NOMO-1 treated with dmso at 0.1 percent for 144 hours (cell line): Measurements from ENCODE around the gene ABCC6.
"Not testable (repeated sequence)": the region's sequence is repeated elsewhere in the genome, so short reads cannot be mapped to it uniquely, and the experiment has no call there.

ENCODE experiments used
- DNase-seq: peaks from one replicate; lab custom pipeline; 2025; ENCODE audit not compliant: unreplicated experiment; lab: John Stamatoyannopoulos, UW

ABCC6 gene

DNA sequence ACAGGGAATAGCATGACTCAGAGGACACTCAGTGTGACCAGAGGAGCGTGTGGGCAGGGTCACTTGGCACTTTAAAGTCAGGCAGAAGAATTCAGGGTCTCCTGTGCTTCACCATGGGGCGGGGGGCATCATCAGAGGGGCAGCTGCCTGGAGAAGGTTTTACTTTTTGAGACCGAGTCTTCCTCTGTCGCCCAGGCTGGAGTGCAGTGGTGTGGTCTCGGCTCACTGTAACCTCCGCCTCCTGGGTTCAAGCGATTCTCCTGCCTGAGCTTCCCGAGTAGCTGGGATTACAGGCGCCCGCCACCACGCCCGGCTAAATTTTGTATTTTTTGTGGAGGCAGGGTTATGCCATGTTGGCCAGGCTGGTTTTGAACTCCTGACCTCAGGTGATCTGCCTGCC lies 32.3 kb downstream of the ABCC6 start:
- DNase-seq = not testable (repeated sequence)

DNA sequence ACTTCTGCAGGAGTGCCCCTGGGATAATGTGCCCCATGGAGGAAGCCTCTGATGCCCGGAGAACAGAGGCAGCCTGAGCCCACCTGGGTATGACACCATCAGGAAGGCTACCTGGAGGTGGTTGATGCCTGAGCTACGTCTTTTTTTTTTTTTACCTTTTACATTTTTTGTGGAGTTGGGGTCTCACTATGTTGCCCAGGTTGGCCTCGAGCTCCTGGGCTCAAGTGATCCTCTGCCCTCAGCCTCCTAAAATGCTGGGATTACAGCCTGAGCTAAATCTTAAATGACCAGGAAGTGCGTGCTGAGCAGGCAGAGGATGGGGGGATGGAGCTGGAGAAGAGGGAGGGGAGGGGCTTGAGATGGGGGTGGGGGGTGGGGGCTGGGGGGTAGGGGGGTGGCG lies 32.7 kb downstream of the ABCC6 start:
- DNase-seq = no peak

DNA sequence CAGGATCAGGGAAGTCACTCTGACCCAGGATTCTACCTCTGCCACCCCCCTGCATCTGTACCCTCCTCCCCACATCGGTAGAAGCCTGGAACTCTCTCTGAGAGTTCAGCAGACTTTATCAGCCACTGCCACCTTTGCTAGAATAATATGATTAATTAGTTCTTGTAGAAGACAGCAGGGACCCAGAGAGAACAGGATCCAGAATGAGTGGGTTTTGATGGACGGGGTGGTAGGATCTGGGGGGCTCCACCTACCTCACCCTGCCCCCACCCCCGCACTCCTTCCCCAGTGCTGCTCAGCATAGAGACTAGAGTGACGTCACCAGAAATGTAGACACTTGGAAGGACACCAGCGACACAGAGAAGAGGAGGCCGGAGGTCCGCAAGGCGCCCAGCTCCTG lies 33.5 kb downstream of the ABCC6 start:
- DNase-seq = no peak

DNA sequence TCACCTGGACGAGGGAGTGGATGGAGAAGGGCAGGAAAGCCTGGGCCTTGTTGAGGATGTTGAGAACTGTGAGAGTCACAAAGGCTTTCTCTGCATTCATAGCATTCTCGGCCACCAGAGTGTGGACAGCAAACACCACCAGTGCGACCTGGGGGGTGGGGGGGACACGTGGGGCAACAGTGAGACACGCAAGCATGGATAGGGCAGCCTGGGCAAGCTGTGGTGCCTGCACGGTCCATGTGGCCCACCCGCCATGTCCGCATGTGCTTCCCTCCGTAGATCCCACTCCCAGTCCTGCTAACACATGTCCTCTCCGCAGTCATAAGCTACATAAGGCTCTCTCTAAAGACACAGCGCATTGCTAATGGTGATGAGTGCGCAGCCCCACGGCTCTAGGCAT lies 34.5 kb downstream of the ABCC6 start:
- DNase-seq = no peak

DNA sequence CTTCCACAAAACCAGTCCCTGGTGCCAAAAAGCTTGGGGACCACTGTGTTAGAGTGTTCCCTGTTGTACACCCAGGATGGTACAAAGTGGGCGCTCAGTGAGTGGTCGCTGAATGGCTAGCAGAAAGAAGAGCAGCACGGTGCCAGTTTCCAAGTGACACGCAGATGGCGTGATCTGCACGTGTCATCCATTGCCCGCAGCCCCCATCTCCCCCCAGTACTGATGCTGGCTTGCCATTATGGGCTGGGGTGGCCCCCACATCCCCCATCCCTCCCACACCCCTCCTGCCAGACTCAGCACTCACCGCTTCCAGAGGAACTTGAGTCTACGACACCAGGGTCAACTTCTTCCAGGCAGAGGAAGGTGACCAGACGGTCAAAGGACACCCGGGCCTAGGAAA lies 36.5 kb downstream of the ABCC6 start:
- no peak for DNase-seq

DNA sequence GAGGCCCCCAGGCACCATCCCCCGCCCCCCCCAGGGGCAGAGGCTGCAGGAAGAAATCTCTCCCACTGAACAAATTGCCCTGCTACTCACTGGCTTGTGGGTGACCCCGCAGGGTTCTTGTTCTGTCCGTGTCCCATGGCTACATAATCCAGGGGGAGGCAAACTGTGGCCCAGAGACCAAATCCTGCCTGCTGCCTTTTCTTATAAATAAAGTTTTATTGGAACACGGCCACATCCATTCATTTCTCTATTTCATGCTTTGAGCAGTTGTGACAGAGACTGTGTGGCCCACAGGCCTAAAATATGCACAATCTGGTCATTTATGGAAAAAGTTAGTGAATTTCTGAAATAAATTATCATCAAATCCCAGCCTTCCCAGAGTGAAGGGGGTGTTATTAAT lies 38.2 kb downstream of the ABCC6 start:
- no peak for DNase-seq

DNA sequence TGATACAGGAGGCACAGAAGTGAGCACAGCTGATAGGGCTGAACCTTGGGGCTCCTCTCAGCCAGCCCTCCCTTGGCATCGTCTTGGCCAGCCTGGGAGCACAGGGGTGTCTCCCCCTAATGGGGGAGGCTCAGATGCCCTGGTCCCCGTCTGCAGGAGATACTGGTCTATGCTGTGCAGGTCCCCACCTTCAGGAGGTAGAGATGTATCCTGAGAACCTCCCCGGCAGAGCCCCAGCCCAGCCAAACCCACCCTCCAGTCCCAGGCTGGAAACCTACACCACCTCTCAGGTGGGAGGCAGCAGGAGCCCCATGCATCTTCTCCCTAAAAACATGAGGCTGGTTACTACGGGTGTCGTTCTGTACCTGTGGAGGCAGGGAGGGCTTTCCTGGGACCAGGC lies 38.7 kb downstream of the ABCC6 start:
- no peak for DNase-seq

DNA sequence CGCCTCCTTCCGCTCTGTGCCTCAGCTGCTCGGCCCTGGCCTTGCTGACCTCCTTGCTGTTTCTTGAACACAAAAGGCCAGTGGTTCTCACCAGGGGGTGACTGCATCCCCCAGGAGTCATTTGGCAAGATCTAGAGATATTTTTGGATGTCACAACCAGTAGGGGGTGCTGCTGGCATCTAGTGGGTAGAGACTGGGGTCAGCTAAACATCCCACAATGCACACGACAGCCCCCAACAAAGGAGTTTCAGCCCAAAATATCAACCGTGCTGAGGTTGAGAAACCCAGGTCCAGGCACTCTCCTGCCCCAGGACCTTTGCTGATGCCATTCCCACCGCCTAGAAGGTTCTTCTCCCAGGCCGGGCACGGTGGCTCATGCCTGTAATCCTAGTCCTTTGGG lies 39.7 kb downstream of the ABCC6 start:
- DNase-seq = no peak

DNA sequence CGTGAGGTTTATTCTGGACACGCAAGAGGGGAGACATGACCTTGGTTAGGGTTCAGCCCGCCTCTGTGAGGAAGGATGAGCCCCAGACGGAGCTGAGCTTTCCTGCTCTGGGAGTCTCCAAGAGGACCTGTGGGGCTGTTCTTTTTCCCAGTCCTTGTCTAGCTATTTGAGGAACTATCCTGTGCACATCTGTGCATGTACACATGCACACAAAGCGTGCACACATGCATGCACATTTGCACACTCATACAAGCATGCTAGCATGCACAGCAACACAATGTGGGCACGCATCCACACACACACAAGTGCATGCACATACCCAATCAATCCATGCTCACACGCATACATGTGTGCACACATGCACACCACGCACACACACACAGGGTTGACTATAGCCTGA lies 40.4 kb downstream of the ABCC6 start:
- DNase-seq = no peak

DNA sequence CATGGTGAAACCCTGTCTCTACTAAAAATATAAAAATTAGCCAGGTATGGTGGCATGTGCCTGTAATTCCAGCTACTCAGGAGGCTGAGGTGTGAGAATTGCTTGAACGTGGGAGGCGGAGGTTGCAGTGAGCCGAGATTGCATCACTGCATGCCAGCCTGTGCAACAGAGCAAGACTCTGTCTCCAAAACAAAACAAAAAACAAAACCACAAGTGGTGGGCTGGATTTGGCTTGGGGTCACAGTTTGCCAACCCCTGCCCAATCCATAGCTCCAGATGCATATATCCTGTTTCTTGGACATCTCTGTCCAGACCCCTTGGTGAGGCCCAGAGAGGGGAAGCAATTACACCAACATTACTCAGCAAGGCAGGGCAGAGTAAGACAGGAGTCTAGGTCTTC lies 41.5 kb downstream of the ABCC6 start:
- not testable (repeated sequence) for DNase-seq

DNA sequence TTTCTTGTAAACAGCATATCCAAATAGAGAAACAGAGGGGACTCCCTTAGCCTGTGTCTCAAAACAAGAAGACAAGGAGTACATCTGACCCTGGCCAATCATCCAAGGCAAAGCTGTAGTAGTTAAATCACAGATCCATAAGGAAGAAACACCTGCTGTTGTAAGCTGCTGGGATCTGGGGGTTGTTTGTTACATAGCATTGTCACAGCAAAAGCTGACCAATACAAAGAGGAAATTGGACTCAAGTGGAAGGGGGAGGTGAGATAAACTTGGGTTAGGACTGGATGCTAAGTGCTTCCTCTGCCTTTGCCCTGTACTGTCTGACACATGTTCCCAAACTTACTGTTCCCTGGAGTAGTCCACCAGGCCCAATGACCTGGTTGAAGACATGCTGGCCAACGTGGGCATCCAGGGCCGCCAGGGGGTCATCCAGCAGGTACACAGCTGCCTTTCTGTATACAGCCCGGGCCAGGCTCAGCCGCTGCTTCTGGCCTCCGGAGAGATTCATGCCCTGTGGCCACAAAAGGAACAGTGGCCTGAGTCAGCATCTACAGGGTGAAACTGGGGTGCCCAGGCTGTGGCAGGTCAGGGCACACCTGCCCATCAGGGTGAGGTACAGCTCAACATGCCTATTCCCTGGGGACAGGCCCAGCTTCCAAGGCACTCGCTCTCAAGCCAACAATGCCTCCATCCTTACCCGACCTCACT lies 44.7 kb downstream of the ABCC6 start:
- no peak for DNase-seq

DNA sequence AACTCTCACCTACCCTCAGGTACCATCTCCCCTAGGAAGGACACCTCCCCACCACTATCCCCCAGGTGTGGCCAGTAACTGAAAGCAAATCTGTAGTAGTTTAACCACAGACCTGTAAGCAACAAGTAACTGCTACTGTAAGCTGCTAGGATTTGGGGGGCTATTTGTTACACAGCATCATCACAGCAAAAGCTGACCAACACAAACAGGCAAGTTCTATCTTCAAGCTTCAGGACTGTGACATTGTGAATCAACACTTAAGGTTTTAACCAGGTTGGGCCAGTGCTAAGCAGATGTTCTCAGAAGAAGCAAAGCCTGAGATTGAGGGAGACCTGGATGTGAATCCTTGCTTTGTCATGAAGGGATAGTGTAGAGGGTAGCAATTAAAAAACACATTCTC lies 47.0 kb downstream of the ABCC6 start:
- no peak for DNase-seq

DNA sequence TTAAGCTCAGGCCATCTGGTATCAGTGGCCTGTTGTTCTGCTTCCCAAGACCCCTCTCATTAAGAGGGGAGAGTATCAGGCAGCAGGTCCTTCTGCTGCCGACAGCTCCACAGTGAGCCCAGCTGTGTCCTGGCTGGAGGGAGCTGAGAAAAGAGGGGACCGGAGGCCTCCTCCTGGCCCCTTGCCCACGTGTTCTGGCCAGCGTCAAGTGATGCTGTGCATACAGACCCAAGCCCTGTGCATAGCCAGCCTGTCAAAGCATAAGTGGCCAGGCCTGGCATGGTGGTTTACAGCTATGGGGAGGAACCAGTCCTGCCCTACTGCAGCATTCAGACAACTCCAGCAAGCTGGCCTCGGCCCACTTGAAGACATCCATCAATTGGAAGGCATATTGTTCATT lies 48.0 kb downstream of the ABCC6 start:
- DNase-seq = no peak

DNA sequence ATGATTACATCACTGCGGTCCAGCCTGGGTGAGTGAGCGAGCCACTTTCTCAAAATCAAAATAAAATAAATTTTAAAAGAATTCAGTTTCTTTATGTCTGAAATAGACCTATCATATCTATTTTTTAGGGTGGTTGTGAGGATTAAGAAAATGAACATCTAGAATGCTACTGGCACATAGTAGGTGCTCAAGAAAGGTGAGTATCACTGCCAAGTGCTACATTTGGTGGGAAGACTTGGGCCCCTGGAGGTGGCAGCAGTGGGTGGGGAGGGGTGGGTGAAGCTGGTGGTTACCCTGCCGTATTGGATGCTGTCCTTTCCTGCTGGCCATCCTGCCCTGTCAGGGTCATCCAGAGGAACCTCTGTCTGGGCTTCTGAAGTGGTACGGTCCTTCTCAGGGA lies 50.3 kb downstream of the ABCC6 start:
- no peak for DNase-seq

DNA sequence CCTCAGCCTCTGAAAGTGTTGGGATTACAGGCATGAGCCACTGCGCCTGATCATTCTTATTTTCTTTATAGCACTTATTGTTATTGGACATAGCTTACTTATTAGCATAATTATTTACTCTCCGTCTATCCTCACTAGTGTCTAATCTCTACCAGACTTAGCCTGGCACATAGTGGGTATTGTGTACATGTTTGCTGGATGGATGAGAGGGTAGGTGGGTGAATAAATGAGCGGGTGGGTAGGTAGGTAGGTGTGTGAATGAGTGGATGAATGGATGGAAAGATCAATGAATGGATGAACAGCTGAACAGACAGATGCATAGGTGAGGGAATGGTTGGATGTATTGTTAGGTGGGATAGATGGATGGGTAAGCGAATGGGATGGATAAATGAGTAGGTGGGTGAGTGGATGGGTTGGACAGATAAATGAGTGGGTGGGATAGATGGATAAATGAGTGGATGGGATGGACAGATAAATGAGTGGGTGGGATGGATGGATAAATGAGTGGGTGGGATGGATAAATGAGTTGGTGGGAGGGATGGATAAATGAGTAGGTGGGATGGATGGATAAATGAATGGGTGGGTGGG lies 51.9 kb downstream of the ABCC6 start:
- no peak for DNase-seq

DNA sequence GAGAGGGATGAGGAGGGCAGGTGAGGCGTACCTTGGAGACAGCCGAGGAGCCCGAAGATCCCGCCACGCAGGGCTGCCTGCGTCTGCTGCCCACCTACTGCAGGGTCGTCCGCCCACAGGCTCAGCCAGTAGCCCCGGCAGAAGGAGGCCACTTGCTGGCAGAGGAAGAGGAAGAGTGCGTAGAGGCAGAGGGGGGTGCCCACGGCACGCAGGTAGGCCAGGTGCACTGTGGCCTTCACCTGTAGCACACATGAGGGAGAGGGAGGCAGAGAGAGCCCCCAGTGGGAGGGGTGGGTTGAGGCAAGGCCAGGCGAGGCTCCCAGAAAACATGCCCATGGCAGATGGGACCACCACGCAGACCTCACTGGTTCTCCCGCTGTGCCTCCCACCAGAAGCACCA lies 53.7 kb downstream of the ABCC6 start:
- DNase-seq = no peak

DNA sequence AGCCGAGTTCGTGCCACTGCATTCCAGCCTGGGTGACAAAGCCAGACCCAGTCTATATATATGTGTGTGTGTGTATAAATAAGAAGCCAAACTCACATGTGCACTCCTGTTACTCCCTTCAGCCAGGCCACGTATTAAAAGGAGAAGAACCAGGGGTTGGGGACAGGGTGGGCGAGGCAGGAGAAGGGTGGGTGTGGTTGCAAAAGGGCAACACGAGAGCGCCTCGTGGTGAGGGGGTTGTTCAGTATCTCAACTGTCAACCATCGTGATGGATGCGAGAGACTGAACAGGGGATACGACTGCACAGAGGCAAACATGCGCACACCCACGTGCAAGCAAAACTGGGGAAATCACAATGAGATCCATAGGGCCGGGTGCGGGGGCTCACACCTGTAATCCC lies 54.9 kb downstream of the ABCC6 start:
- no peak for DNase-seq

DNA sequence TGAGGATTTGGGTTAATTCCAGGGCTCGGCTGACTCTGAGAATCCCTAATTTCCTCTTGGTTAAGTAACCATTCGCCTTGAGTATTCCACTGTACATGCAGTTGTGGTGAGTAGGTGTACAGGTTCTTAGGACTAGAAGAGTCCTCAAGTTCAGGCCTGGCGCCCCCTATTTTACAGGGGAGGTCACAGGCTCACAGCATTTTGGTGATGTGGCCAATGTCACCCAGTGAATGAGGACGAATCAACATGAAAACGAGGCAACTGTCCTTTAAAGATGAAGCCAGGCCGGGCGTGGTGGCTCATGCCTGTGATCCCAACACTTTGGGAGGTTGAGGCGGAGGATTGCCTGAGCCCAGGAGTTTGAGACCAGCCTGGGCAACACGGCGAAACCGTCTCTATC lies 55.4 kb downstream of the ABCC6 start:
- DNase-seq = no peak

DNA sequence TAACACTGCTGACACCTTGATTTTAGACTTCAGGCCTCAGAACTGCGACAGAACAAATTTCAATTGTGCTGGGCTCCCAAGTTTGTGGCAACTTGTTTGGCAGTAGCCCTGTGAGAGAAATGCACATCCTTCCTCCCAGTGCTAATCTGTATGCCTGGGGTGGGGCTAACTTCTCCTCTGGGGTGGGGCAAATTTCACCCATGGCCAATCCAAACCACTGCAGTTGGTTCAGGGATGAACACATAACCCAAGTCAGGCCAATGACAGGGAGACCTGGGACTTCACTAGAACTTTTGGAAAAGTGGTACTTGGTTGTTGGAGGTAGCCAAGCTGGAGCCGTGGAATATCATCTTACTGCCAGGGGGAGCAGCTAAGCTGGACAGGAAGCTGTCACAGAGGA lies 56.3 kb downstream of the ABCC6 start:
- DNase-seq = no peak

DNA sequence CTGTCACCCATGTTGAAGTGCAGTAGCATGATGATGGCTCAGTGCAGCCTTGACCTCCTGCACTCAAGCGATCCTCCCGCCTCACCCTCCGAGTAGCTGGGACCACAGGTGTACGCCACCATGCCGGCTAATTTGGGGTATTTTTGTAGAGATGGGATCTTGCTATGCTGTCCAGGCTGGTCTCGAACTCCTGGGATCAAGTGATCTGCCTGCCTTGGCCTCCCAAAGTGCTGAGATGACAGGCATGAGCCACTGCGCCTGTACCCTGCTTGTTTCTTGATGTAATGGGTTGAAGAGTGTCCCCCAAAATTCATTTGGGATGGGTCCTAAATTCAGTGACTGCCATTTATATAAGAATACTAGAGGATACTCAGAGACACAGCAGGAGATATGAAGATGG lies 57.2 kb downstream of the ABCC6 start:
- no peak for DNase-seq

DNA sequence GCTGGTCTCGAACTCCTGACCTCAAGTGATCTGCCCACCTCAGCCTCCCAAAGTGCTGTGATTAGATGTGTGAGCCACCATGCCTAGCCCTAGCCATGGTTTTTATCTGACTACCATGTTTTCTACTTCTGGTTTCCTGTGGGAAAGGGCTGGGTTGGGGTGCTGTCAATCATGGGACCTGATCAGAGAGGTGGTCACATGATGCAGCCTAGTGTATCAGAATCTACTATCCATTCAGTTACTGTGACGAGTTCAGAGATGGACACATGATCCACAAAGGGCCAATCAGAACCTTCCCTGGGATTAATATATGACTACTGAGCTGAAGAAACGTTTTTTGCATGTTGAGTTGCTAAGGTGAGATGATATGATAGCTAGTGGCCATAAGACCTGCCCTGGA lies 59.1 kb downstream of the ABCC6 start:
- no peak for DNase-seq

DNA sequence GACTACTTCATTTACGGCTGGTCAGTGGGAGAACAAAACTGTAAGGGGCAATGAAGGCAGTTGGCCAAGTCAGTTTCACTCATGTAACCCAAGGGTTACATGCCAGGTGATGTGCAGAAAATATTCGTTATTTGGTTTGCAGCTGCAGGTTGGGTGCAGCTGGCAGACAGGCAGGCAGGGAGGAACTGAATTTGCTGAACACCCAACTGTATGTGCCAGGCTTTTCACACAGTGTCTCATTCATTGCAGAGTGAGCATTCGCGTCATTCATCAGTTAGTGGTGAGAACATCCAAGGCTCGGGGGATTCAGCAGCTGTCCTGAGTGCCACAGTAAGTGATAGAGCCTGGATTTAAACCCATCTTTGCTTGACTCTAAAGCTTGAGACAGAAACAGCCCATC lies 59.7 kb downstream of the ABCC6 start:
- DNase-seq = no peak

DNA sequence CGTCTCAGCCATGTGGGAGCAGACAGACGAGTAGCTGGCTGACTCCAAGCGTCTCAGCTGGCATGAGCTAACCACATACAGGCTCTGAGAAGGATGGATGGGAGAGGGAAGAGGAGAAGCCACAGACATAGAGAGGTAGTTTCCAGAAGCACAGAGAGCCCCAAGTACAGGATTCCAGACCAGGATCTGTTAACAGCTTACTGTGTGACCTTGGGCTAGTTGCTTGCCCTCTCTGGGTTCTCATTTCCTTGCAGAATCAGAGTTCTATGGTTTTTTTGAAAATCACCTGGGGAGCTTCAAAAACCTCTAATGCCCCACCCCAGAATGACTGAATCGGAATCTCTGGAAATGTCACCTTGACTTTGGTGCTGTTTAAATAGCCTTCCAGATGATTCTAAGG lies 60.2 kb downstream of the ABCC6 start:
- DNase-seq = no peak
